Measurements from ENCODE around the gene CCIN.

- TF ChIP-seq CTCF (IDR thresholded peaks at IDR 0.05; ENCODE audit: borderline replicate concordance, extremely low read depth, low read length, poor library complexity, severe bottlenecking), result no peak
- TF ChIP-seq EZH2 (IDR thresholded peaks at IDR 0.05; ENCODE audit: borderline replicate concordance, low read depth, low read length, severe bottlenecking), result no peak
Observed at GRCh38 chr9:36140086-36141084, 28.8 kb upstream of the CCIN start.

Measured in DND-41 (cell line).